AG04450 (cell line): Measurements from ENCODE around the gene DAPK2. TPM values are rescaled to one million over a fixed set of nuclear protein-coding genes. Genes with fewer than 3 reads are reported as not detected.

Experiments
- CTCF ChIA-PET: fragments of 300-600, 350-600 bp; formaldehyde crosslinking; extraction: SDS; loops from one replicate; lab custom pipeline; 2022; ENCODE audit warnings: antibody characterized with exemption, inconsistent platforms; lab: Charles Lee
- POLR2A ChIA-PET: fragments of 350-600 bp; formaldehyde crosslinking; extraction: SDS; loops from one replicate; lab custom pipeline; 2021; ENCODE audit warnings: antibody characterized with exemption, inconsistent platforms; lab: Yijun Ruan, JAX
- DNase-seq: peaks from one replicate; pipeline ENCODE4 v3.0.0-alpha.2; 2011; ENCODE audit warnings: low read depth, low spot score
- H3K27ac ChIP-seq: one replicate; pipeline ENCODE4 v1.5.1; 2012; ENCODE audit warnings: low read depth, low read length, control low read depth
- H3K27me3 ChIP-seq: one replicate; pipeline ENCODE4 v1.6.0; 2012; ENCODE audit warnings: low read length; ENCODE audit not compliant: control insufficient read depth, insufficient read depth
- H3K4me3 ChIP-seq: 2 replicates; pipeline ENCODE4 v1.5.1; 2011; ENCODE audit warnings: mild to moderate bottlenecking, low read depth, low read length, control low read depth
- H3K9me3 ChIP-seq: 2 replicates; pipeline ENCODE4 v1.5.1; 2012; ENCODE audit warnings: low read length; ENCODE audit not compliant: control insufficient read depth, insufficient read depth
- CTCF ChIP-seq: IDR thresholded peaks from 2 replicates; pipeline ENCODE4 v1.5.1; 2011; ENCODE audit warnings: low read depth, low read length, control low read depth, inconsistent platforms
- polyA plus RNA-seq: library from polyadenylated mRNA; depleted of rRNA; stranded (reverse); fragments of >200 nt; gene quantifications from 2 replicates; pipeline ENCODE4 v1.2.3, GENCODE V29; 2011

The DAPK2 gene
- polyA plus RNA-seq, 1 experiment = 0.42 TPM

- Histone ChIP-seq H3K27me3 (peaks cover 34% of the 10 kb centered on the region), H3K27ac (no peak overlapping the region), H3K4me3 (no peak overlapping the region), H3K9me3 (no peaks in the 10 kb centered on the region)
- TF ChIP-seq CTCF = no peak
- ChIA-PET CTCF (interaction anchor here (0.9 kb wide), 1 partner anchor 17 kb away, joined by 5 read pairs; no protein-coding TSS in a partner anchor), POLR2A (no interaction called here)
- no peak for DNase-seq
Observed at GRCh38 chr15:64050281-64051092, 4.2 kb upstream of the DAPK2 start.

GRCh38 chr15:64048781-64049460 lies 2.6 kb upstream of the DAPK2 start:
- ChIA-PET POLR2A (no interaction called here), CTCF (interaction anchor here (0.7 to 1.2 kb wide), 2 partner anchors 19 to 439 kb away, joined by 3 to 5 read pairs; no protein-coding TSS in a partner anchor)
- TF ChIP-seq CTCF = no peak
- no peak for DNase-seq
- H3K27ac ChIP-seq = no peak overlapping the region
- no peaks in the 10 kb centered on the region for H3K9me3 ChIP-seq
- H3K4me3 ChIP-seq = no peak overlapping the region
- peaks cover 45% of the 10 kb centered on the region for H3K27me3 ChIP-seq

- no peak for DNase-seq
- ChIA-PET CTCF (interaction anchor here (0.6 to 2.5 kb wide), 20 partner anchors 9 to 311 kb away, joined by 3 to 31 read pairs (median 4); no protein-coding TSS in a partner anchor), POLR2A (no interaction called here)
- Histone ChIP-seq H3K27me3 (peaks cover 63% of the 10 kb centered on the region), H3K27ac (no peak overlapping the region), H3K4me3 (peak overlapping the region; percentile 56), H3K9me3 (no peaks in the 10 kb centered on the region)
- TF ChIP-seq CTCF = no peak
Observed at GRCh38 chr15:64045774-64046420, 388 bp downstream of the DAPK2 start.

- POLR2A ChIA-PET = no interaction called here
- Histone ChIP-seq H3K4me3 (no peak overlapping the region), H3K27ac (no peak overlapping the region), H3K9me3 (no peaks in the 10 kb centered on the region), H3K27me3 (peaks cover 62% of the 10 kb centered on the region)
- CTCF ChIA-PET = interaction anchor here (1.0 to 2.5 kb wide), 3 partner anchors 99 to 292 kb away, joined by 3 to 31 read pairs (median 9); no protein-coding TSS in a partner anchor
- no peak for DNase-seq
- TF ChIP-seq CTCF = no peak
Observed at GRCh38 chr15:64045101-64045435, 1.2 kb downstream of the DAPK2 start.
